Liver (tissue), 9 donors: ENCODE measurements around the gene PRCD. TPM values are rescaled to one million over a fixed set of nuclear protein-coding genes. Genes with fewer than 3 reads are reported as not detected.
A peak's percentile ranks its signal among the peaks of the same experiment; 100 is the strongest.

Source experiments
- DNase-seq: peaks from one replicate; pipeline ENCODE4 v3.0.0-alpha.2; 2017; ENCODE audit warnings: low spot score
- H3K27ac ChIP-seq, 2 donors: one replicate each; pipeline ENCODE4 v1.7.0; 2013; ENCODE audit warnings: inconsistent platforms in 2 of 2, low read length in 2 of 2, control low read depth in 1 of 2, low read depth in 1 of 2, mild to moderate bottlenecking in 1 of 2
- H3K27me3 ChIP-seq, 4 donors: one replicate each; pipeline versions ENCODE4 v1.6.1 to v1.7.0; 2013; ENCODE audit warnings: low read length in 3 of 4, inconsistent platforms in 1 of 4, mild to moderate bottlenecking in 1 of 4, moderate library complexity in 1 of 4; ENCODE audit not compliant: control insufficient read depth in 4 of 4, insufficient read depth in 4 of 4
- H3K36me3 ChIP-seq, 4 donors: one replicate each; pipeline versions ENCODE4 v1.6.1 to v1.7.0; 2013; ENCODE audit warnings: low read length in 3 of 4, mild to moderate bottlenecking in 3 of 4, low read depth in 1 of 4, moderate library complexity in 1 of 4; ENCODE audit not compliant: control insufficient read depth in 4 of 4, insufficient read depth in 3 of 4
- H3K4me1 ChIP-seq, 4 donors: one replicate each; pipeline versions ENCODE4 v1.6.1 to v1.7.0; 2013; ENCODE audit warnings: low read length in 3 of 4, mild to moderate bottlenecking in 3 of 4, moderate library complexity in 1 of 4; ENCODE audit not compliant: control insufficient read depth in 4 of 4, insufficient read depth in 4 of 4
- H3K4me3 ChIP-seq, 3 donors: one replicate each; pipeline versions ENCODE4 v1.6.1 to v1.7.0; 2013; ENCODE audit warnings: low read length in 3 of 3, control low read depth in 1 of 3, low read depth in 1 of 3, mild to moderate bottlenecking in 1 of 3
- H3K9ac ChIP-seq, 2 donors: one replicate each; pipeline ENCODE4 v1.7.0; 2013; ENCODE audit warnings: low read length in 2 of 2, mild to moderate bottlenecking in 2 of 2, moderate library complexity in 2 of 2, control low read depth in 1 of 2, low read depth in 1 of 2
- H3K9me3 ChIP-seq, 4 donors: one replicate each; pipeline versions ENCODE4 v1.6.1 to v1.7.0; 2013; ENCODE audit warnings: low read length in 3 of 4; ENCODE audit not compliant: control insufficient read depth in 4 of 4
- CTCF ChIP-seq: fragments of 150-350 bp; IDR thresholded peaks from 2 replicates; pipeline ENCODE4 v1.5.1; 2017; ENCODE audit warnings: improper control_type of control experiment, low read depth, low read length; ENCODE audit not compliant: missing input control
- EGR1 ChIP-seq, 2 donors: IDR thresholded peaks; 2 replicates each; pipeline ENCODE4 v1.6.1; 2016 to 2018; ENCODE audit warnings: antibody characterized with exemption in 2 of 2, low read depth in 2 of 2
- FOXA1 ChIP-seq: IDR thresholded peaks from 2 replicates; pipeline ENCODE4 v1.6.1; 2016; ENCODE audit warnings: antibody characterized with exemption
- HNF4A ChIP-seq, 2 donors: conservative IDR thresholded peaks; 2 replicates each; pipeline ENCODE4 v1.6.1; 2016; ENCODE audit warnings: antibody characterized with exemption in 2 of 2, mild to moderate bottlenecking in 2 of 2
- JUND ChIP-seq, 2 donors: IDR thresholded peaks; 2 replicates each; pipeline ENCODE4 v1.6.1; 2016; ENCODE audit warnings: antibody characterized with exemption in 2 of 2
- MAX ChIP-seq: IDR thresholded peaks from 2 replicates; pipeline ENCODE4 v1.6.1; 2016; ENCODE audit warnings: antibody characterized with exemption
- RAD21 ChIP-seq, 2 donors: IDR thresholded peaks; 2 replicates each; pipeline ENCODE4 v1.6.1; 2016; ENCODE audit warnings: antibody characterized with exemption in 2 of 2, mild to moderate bottlenecking in 2 of 2
- REST ChIP-seq: IDR thresholded peaks from 2 replicates; pipeline ENCODE4 v1.6.1; 2016; ENCODE audit warnings: antibody characterized with exemption, mild to moderate bottlenecking
- RXRA ChIP-seq, 2 donors: IDR thresholded peaks; 2 replicates each; pipeline ENCODE4 v1.6.1; 2017 to 2018; ENCODE audit warnings: antibody characterized with exemption in 2 of 2, mild to moderate bottlenecking in 1 of 2
- SP1 ChIP-seq: IDR thresholded peaks from 2 replicates; pipeline ENCODE4 v1.6.1; 2018; ENCODE audit warnings: antibody characterized with exemption, mild to moderate bottlenecking
- YY1 ChIP-seq: IDR thresholded peaks from 2 replicates; pipeline ENCODE4 v1.6.1; 2016; ENCODE audit warnings: antibody characterized with exemption, mild to moderate bottlenecking
- WGBS: extraction: QIAGEN DNeasy Blood & Tissue Kit; methylation state at CpG from one replicate; pipeline ENCODE4 v1.1.7; 2013; 5-methylcytosine and 5-hydroxymethylcytosine counted together
- polyA plus RNA-seq, 2 donors: library from polyadenylated mRNA; stranded (reverse) in 1 of 2; unstranded in 1 of 2; fragments of 200-250 nt in 1 of 2; fragments of >200 nt in 1 of 2; fragmentation: Nextera tagmentation in 1 of 2; extraction: Ambion mirVana in 1 of 2; gene quantifications; one replicate each; pipeline versions ENCODE4 v1.2.1 to v1.2.3, GENCODE V29; 2013 to 2015
- total RNA-seq, 2 donors: library from RNA; depleted of rRNA; stranded (reverse); fragments of >200 nt; gene quantifications; one replicate each; pipeline ENCODE4 v1.2.3, GENCODE V29; 2014
- TF ChIP-seq, protein P1 (sequence below): IDR thresholded peaks from 2 replicates; pipeline ENCODE4 v1.6.1; 2016; ENCODE audit warnings: antibody characterized with exemption
- TF ChIP-seq, protein P2 (sequence below): IDR thresholded peaks from 2 replicates; pipeline ENCODE4 v1.6.1; 2016; ENCODE audit warnings: antibody characterized with exemption
- donor health status: healthy.
- donor health status: healthy.
- donor health status: healthy.
- donor health status: healthy.
- donor health status: healthy.

Gene PRCD
- total and polyA plus RNA-seq, 4 donors: 0.63 to 1.0 (median 0.75) TPM; not detected in 1

DNA sequence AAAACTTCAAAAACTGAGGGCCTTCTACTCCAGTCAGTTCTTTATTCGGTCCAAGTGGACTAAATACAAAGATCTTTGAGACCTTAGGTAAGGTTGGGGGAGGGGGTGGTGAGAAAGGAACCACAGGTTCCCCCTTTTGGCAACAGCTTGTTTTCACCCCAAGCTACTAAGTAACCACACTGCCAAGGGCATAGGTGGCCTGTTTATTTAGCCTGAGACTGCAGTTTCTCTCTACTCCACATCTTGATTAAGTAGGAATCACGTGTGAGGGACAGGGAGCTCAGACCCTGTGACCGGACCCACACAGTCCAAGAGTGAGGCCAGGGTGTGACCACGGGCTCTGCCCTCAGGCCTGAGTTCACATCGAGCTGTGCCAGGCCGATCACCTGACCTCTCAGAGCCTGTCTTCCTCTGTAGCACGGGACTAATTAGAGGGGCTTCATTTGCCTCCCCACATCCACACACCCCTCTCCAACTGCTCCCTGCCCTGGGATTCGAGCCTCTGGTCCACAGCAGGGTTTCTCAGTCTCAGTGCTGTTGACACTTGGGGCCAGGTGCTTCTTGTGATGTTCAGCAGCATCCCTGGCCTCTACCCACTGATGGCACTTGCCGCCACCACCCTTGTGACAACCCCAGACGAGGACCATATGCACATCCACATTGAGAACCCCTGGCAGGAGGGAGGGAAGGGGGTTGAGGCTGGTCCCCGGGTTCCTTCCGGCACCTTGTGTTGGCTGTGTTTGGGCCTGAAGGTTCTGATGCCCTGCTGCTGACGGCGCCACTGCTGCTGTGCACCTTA lies 28.0 kb downstream of the PRCD start:
- WGBS: 45% methylated on average over 14 of the region's 14 CpGs
- H3K9ac ChIP-seq: no peak overlapping the region
- TF ChIP-seq FOXA1 (peak; percentile 8), CTCF (no peak), RXRA (IDR thresholded peaks at IDR 0.05) (peak; percentile 61 to 69), HNF4A (conservative IDR thresholded peaks at IDR 0.05) (peak; percentile 60 to 75), EGR1 (IDR thresholded peaks at IDR 0.05; ENCODE audit: low read depth in 2 of 2) (no peak)
- TF ChIP-seq, protein P1, sequence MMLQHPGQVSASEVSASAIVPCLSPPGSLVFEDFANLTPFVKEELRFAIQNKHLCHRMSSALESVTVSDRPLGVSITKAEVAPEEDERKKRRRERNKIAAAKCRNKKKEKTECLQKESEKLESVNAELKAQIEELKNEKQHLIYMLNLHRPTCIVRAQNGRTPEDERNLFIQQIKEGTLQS: no peak
- TF ChIP-seq, protein P2, sequence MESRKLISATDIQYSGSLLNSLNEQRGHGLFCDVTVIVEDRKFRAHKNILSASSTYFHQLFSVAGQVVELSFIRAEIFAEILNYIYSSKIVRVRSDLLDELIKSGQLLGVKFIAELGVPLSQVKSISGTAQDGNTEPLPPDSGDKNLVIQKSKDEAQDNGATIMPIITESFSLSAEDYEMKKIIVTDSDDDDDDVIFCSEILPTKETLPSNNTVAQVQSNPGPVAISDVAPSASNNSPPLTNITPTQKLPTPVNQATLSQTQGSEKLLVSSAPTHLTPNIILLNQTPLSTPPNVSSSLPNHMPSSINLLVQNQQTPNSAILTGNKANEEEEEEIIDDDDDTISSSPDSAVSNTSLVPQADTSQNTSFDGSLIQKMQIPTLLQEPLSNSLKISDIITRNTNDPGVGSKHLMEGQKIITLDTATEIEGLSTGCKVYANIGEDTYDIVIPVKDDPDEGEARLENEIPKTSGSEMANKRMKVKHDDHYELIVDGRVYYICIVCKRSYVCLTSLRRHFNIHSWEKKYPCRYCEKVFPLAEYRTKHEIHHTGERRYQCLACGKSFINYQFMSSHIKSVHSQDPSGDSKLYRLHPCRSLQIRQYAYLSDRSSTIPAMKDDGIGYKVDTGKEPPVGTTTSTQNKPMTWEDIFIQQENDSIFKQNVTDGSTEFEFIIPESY: no peak
- H3K9me3 ChIP-seq: no peaks in the 10 kb centered on the region
- peaks cover 0 to 12% (median 3%) of the 10 kb centered on the region in 4 donors for H3K4me1 ChIP-seq
- peaks cover 0 to 16% (median 7%) of the 10 kb centered on the region in 4 donors for H3K36me3 ChIP-seq
- no peak for DNase-seq
- no peak overlapping the region for H3K27ac ChIP-seq
- H3K27me3 ChIP-seq: no peaks in the 10 kb centered on the region
- no peak overlapping the region for H3K4me3 ChIP-seq

- no peak overlapping the region for H3K9ac ChIP-seq
- peaks cover 0 to 12% (median 3%) of the 10 kb centered on the region in 4 donors for H3K4me1 ChIP-seq
- no peak overlapping the region for H3K4me3 ChIP-seq
- no peaks in the 10 kb centered on the region for H3K9me3 ChIP-seq
- no peak overlapping the region for H3K27ac ChIP-seq
- no peaks in the 10 kb centered on the region for H3K27me3 ChIP-seq
- peaks cover 0 to 13% (median 6%) of the 10 kb centered on the region in 4 donors for H3K36me3 ChIP-seq
- TF ChIP-seq JUND (IDR thresholded peaks at IDR 0.05) (no peak), HNF4A (conservative IDR thresholded peaks at IDR 0.05) (no peak), FOXA1 (no peak), REST (no peak), SP1 (no peak), RXRA (IDR thresholded peaks at IDR 0.05) (no peak), MAX (no peak), RAD21 (IDR thresholded peaks at IDR 0.05) (no peak), YY1 (no peak)
- TF ChIP-seq, protein P2: no peak
- DNase-seq: no peak
- 55% methylated on average over 19 of the region's 19 CpGs for whole genome bisulfite sequencing
These were observed 29.0 kb downstream of the PRCD start for GRCh38 chr17:76568811-76569221.
